Panc1 (cell line): ENCODE measurements around the gene FAM83G.
"Not testable (repeated sequence)": the region's sequence is repeated elsewhere in the genome, so short reads cannot be mapped to it uniquely, and the experiment has no call there.

Source experiments
- CTCF ChIP-seq: fragments of 450-650 bp; IDR thresholded peaks from 2 replicates; pipeline ENCODE4 v1.5.1; 2017; ENCODE audit warnings: mild to moderate bottlenecking
- POLR2AphosphoS5 ChIP-seq: IDR thresholded peaks from 2 replicates; pipeline ENCODE4 v1.6.1; 2012; ENCODE audit warnings: mild to moderate bottlenecking, low read depth, low read length, moderate library complexity
- SIN3A ChIP-seq: IDR thresholded peaks from 2 replicates; pipeline ENCODE4 v1.6.1; 2012; ENCODE audit warnings: low read depth, mild to moderate bottlenecking, low read length, moderate library complexity, borderline replicate concordance; ENCODE audit not compliant: insufficient read depth
- TCF7L2 ChIP-seq: IDR thresholded peaks from 2 replicates; pipeline ENCODE4 v1.6.1; 2011; ENCODE audit warnings: mild to moderate bottlenecking, low read depth, low read length, inconsistent platforms
- TF ChIP-seq, protein P1 (sequence below), 2 experiments: IDR thresholded peaks; 2 replicates each; pipeline ENCODE4 v1.6.1; 2011 to 2012; ENCODE audit warnings: low read depth in 2 of 2, control low read depth in 1 of 2, low read length in 1 of 2, mild to moderate bottlenecking in 1 of 2, moderate library complexity in 1 of 2; ENCODE audit not compliant: insufficient read depth in 1 of 2

DNA sequence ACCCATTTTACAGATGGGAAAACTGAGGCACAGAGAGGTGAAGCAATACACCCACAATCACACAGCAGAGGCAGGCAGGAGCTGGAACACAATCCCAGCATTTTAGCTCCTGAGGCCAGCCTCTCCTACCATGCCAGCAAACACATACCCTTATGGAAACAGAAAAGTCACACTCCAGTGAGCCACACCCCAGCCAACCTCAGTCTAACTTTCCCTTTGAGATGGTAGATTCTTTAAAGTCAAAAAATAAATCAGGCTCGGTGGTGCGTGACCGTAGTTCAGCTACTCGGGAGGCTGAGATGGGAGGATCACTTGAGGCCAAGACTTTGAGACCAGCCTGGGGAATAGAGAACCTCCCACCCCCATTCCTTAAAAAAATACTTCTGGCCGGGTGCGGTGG, 31.6 kb upstream of the FAM83G start:
- not testable (repeated sequence) for TF ChIP-seq CTCF, TCF7L2, POLR2AphosphoS5, SIN3A
- TF ChIP-seq, protein P1, sequence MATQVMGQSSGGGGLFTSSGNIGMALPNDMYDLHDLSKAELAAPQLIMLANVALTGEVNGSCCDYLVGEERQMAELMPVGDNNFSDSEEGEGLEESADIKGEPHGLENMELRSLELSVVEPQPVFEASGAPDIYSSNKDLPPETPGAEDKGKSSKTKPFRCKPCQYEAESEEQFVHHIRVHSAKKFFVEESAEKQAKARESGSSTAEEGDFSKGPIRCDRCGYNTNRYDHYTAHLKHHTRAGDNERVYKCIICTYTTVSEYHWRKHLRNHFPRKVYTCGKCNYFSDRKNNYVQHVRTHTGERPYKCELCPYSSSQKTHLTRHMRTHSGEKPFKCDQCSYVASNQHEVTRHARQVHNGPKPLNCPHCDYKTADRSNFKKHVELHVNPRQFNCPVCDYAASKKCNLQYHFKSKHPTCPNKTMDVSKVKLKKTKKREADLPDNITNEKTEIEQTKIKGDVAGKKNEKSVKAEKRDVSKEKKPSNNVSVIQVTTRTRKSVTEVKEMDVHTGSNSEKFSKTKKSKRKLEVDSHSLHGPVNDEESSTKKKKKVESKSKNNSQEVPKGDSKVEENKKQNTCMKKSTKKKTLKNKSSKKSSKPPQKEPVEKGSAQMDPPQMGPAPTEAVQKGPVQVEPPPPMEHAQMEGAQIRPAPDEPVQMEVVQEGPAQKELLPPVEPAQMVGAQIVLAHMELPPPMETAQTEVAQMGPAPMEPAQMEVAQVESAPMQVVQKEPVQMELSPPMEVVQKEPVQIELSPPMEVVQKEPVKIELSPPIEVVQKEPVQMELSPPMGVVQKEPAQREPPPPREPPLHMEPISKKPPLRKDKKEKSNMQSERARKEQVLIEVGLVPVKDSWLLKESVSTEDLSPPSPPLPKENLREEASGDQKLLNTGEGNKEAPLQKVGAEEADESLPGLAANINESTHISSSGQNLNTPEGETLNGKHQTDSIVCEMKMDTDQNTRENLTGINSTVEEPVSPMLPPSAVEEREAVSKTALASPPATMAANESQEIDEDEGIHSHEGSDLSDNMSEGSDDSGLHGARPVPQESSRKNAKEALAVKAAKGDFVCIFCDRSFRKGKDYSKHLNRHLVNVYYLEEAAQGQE (IDR thresholded peaks at IDR 0.05; ENCODE audit: insufficient read depth in 1 of 2, low read depth in 2 of 2, low read length in 1 of 2) = not testable (repeated sequence)
